Endothelial cell of umbilical vein (primary cell): ENCODE measurements around the gene ITGA5. TPM values are rescaled to one million over a fixed set of nuclear protein-coding genes. Genes with fewer than 3 reads are reported as not detected.

Experiments used
- BruUV-seq: library from RNA; stranded (reverse); fragments of 400-500 nt; replicated peaks from 2 replicates; lab custom pipeline; 2021; lab: Mats Ljungman, UMichigan
- CTCF ChIA-PET: fragments of 300-600, 350-600 bp; sonication (Branson Sonifier 250); formaldehyde crosslinking; loops from one replicate; lab custom pipeline; 2021; ENCODE audit warnings: antibody characterized with exemption, inconsistent platforms; lab: Charles Lee
- POLR2A ChIA-PET: fragments of 300-600, 350-600 bp; sonication (Branson Sonifier 250); formaldehyde crosslinking; loops from one replicate; lab custom pipeline; 2021; ENCODE audit warnings: antibody characterized with exemption, inconsistent platforms; lab: Charles Lee
- DNase-seq: peaks from one replicate; pipeline ENCODE4 v3.0.0-alpha.2; 2011; ENCODE audit warnings: low read depth, low spot score
- FAIRE-seq: peaks from 2 replicates; lab custom pipeline; 2011; peaks lifted over from hg19 to GRCh38; lab: Jason Lieb, UNC
- H2AFZ ChIP-seq: 2 replicates; pipeline ENCODE4 v1.6.0; 2012; ENCODE audit warnings: low read depth, low read length, control low read depth, inconsistent platforms
- H3K27ac ChIP-seq: 2 replicates; pipeline ENCODE4 v1.5.1; 2011; ENCODE audit warnings: low read depth, mild to moderate bottlenecking, control low read depth, low read length, moderate library complexity; ENCODE audit not compliant: insufficient read depth
- H3K27me3 ChIP-seq, 2 experiments: 2 replicates each; pipeline versions ENCODE4 v1.6.0 to v1.6.1; 2011; ENCODE audit warnings: low read length in 2 of 2, mixed read lengths in 1 of 2; ENCODE audit not compliant: control insufficient read depth in 2 of 2, insufficient read depth in 2 of 2
- H3K36me3 ChIP-seq, 2 experiments: 2 replicates in 1 of 2; 3 replicates in 1 of 2; pipeline ENCODE4 v1.5.1; 2011; ENCODE audit warnings: low read length in 2 of 2, mild to moderate bottlenecking in 1 of 2, moderate library complexity in 1 of 2; ENCODE audit not compliant: control insufficient read depth in 2 of 2, insufficient read depth in 2 of 2; ENCODE audit errors: extremely low read depth in 1 of 2
- H3K4me1 ChIP-seq: 3 replicates; pipeline ENCODE4 v1.5.1; 2011; ENCODE audit warnings: mild to moderate bottlenecking, low read length; ENCODE audit not compliant: control insufficient read depth, insufficient read depth; ENCODE audit errors: extremely low read depth
- H3K4me2 ChIP-seq: 2 replicates; pipeline ENCODE4 v1.6.1; 2011; ENCODE audit warnings: low read length, control low read depth, mixed read lengths; ENCODE audit not compliant: insufficient read depth
- H3K4me3 ChIP-seq, 3 experiments: fragments of 200-600 bp in 1 of 3; sonication (generic), shearing (Covaris generic) in 1 of 3; replicated peaks in 1 of 3; 2 replicates each; pipeline ENCODE4 v1.5.1; 2011 to 2016; ENCODE audit warnings: control low read depth in 3 of 3, low read length in 3 of 3, mild to moderate bottlenecking in 2 of 3, inconsistent platforms in 1 of 3, low read depth in 1 of 3, moderate library complexity in 1 of 3; ENCODE audit not compliant: insufficient read depth in 1 of 3
- H3K79me2 ChIP-seq: 2 replicates; pipeline ENCODE4 v1.6.0; 2012; ENCODE audit warnings: low read length, inconsistent platforms; ENCODE audit not compliant: control insufficient read depth, insufficient read depth
- H3K9ac ChIP-seq: replicated peaks from 2 replicates; pipeline ENCODE3; 2011; ENCODE audit warnings: low read length, control low read depth; ENCODE audit not compliant: insufficient read depth; ENCODE audit errors: extremely low read depth
- H3K9me1 ChIP-seq: replicated peaks from 3 replicates; pipeline ENCODE4 v1.6.0; 2011; ENCODE audit warnings: mild to moderate bottlenecking, low read length; ENCODE audit not compliant: control insufficient read depth, insufficient read depth; ENCODE audit errors: extremely low read depth
- H3K9me3 ChIP-seq: replicated peaks from 2 replicates; pipeline ENCODE4 v1.5.1; 2012; ENCODE audit warnings: low read length, inconsistent platforms; ENCODE audit not compliant: control insufficient read depth, insufficient read depth
- H4K20me1 ChIP-seq: replicated peaks from 2 replicates; pipeline ENCODE3; 2011; ENCODE audit warnings: mild to moderate bottlenecking, low read length; ENCODE audit not compliant: control insufficient read depth, insufficient read depth; ENCODE audit errors: extremely low read depth
- EZH2 ChIP-seq: IDR thresholded peaks from 2 replicates; pipeline ENCODE4 v1.6.1; 2012; ENCODE audit warnings: borderline replicate concordance, low read depth, mild to moderate bottlenecking, moderate library complexity, low read length, inconsistent platforms; ENCODE audit not compliant: severe bottlenecking
- FOS ChIP-seq: IDR thresholded peaks from 2 replicates; pipeline ENCODE4 v1.6.1; 2011; ENCODE audit warnings: mild to moderate bottlenecking, low read length, moderate library complexity, borderline replicate concordance; ENCODE audit not compliant: insufficient read depth
- GATA2 ChIP-seq: IDR thresholded peaks from 2 replicates; pipeline ENCODE4 v1.7.0; 2011; ENCODE audit warnings: low read depth, mild to moderate bottlenecking, moderate library complexity, mixed read lengths, low read length; ENCODE audit not compliant: insufficient read length, insufficient read depth
- JUN ChIP-seq: IDR thresholded peaks from 2 replicates; pipeline ENCODE4 v1.6.1; 2011; ENCODE audit warnings: borderline replicate concordance, low read depth; ENCODE audit not compliant: insufficient read length, insufficient read depth
- MYC ChIP-seq: IDR thresholded peaks from one replicate; pipeline ENCODE4 v1.6.1; 2011; ENCODE audit warnings: mild to moderate bottlenecking, low read depth, low read length
- POLR2A ChIP-seq: IDR thresholded peaks from 2 replicates; pipeline ENCODE4 v1.6.1; 2012; ENCODE audit warnings: low read depth, mild to moderate bottlenecking, control low read depth, low read length
- POLR2AphosphoS5 ChIP-seq: IDR thresholded peaks from 2 replicates; pipeline ENCODE4 v1.6.1; 2012; ENCODE audit warnings: low read depth, mild to moderate bottlenecking, control low read depth, low read length, moderate library complexity; ENCODE audit not compliant: insufficient read depth
- dilution Hi-C: fragments of 300-500 bp; cut with MboI; formaldehyde crosslinking; loops from one replicate; pipeline ENCODE4 v1.15.0; 2019; ENCODE audit warnings: low sequenced_read_pairs; ENCODE audit not compliant: extremely low pct_ligation_motif_present
- intact Hi-C: fragments of 100-400 bp; cut with micrococcal nuclease; formaldehyde crosslinking; loops from one replicate; pipeline ENCODE4 v1.10.0; 2022
- polyA plus RNA-seq, 4 experiments: library from polyadenylated mRNA; depleted of rRNA in 3 of 4; stranded (reverse) in 3 of 4; unstranded in 1 of 4; fragments of >200 nt; gene quantifications; 2 replicates each; pipeline versions ENCODE4 v1.2.1 to v1.2.3, GENCODE V29; 2011 to 2012; ENCODE audit warnings: missing spikeins in 1 of 4
- total RNA-seq: library from RNA; stranded (reverse); gene quantifications from 2 replicates; pipeline ENCODE4 v1.2.3, GENCODE V29; 2021
- TF ChIP-seq, protein P1 (sequence below): IDR thresholded peaks from 2 replicates; pipeline ENCODE4 v1.6.1; 2011; ENCODE audit not compliant: insufficient read depth, insufficient read length
- TF ChIP-seq, protein P2 (sequence below), 2 donors: IDR thresholded peaks; 1 replicate in 1 of 2; 2 replicates in 1 of 2; pipeline ENCODE4 v1.5.1; 2011; ENCODE audit warnings: low read length in 2 of 2, mild to moderate bottlenecking in 2 of 2, moderate library complexity in 2 of 2, control low read depth in 1 of 2, inconsistent platforms in 1 of 2, low read depth in 1 of 2; ENCODE audit not compliant: insufficient read depth in 1 of 2; ENCODE audit errors: extremely low read depth in 1 of 2

The ITGA5 gene
- total and polyA plus RNA-seq, 2 donors (not counting 3 experiments of a cell fraction or from before 2014, with no cell fraction given), result 657 to 938 TPM

DNA sequence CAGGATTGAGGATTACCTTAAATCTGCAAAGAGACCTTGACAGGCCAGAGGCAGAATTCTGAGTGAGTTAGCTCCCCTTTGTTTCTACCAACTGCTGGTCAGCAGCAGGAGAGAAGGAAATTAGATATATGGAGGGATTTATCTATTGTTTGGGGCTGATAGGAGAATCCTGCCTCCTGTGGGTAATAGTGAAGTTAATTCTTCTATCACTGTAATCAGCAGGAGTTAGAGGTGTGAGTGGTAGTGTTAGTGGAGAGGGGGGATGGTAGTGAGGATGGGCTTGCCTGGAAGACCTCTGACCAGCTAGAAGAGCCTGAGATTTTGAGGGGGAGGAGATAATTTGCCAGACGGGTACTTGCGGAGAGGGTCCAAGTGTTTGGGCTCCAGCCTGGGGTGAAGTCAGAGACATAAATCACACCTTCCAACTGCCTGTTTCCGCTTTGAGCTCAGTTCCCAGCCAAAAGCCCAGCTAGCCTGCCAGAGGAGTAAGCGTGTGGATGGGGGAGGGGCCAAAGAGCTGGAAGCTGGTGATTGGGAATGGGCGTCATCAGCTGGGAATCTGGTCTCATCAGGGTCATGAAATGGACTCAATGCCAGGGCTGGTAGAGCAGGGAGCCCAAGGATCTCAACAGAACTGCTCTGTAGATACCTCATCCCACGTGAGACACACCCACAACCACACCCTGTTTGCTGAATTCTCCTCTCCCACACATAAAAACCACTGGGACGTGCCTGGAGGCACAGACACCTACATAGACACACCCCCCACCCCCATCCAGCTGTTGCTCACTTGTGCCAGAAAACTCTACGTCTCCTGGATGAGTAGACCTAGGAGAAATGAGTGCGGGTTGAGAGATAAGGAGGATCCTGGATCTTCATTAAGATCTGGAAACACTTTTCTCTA, 13.1 kb upstream of the ITGA5 start:
- CTCF ChIA-PET, result interaction anchor here (0.8 to 5.3 kb wide), 10 partner anchors 9 to 107 kb away, joined by 3 to 136 read pairs (median 7); partner anchors contain the start of genes COPZ1 and ITGA5
- H3K9me3 ChIP-seq, result no peaks in the 10 kb centered on the region
- POLR2A ChIA-PET, result interaction anchor here (0.7 to 4.1 kb wide), 7 partner anchors 11 to 212 kb away, joined by 3 to 60 read pairs (median 5); no protein-coding TSS in a partner anchor
- dilution Hi-C loops (no loop called here), intact Hi-C loops (loop anchor here (1.0 to 5.0 kb wide), 3 partner anchors 13 to 150 kb away; partner anchors contain the start of genes CBX5, HNRNPA1 and ITGA5)
- peak overlapping the region; percentile 91 for H3K27ac ChIP-seq
- H2AFZ ChIP-seq, result no peak overlapping the region
- no peaks in the 10 kb centered on the region for H3K36me3 ChIP-seq
- peaks cover 59% of the 10 kb centered on the region for H3K4me1 ChIP-seq
- FAIRE-seq, result peak; percentile 95
- no peaks in the 10 kb centered on the region for H3K27me3 ChIP-seq
- H4K20me1 ChIP-seq, result no peaks in the 10 kb centered on the region
- H3K4me2 ChIP-seq, result peak overlapping the region; percentile 80
- DNase-seq, result peak; percentile 97
- TF ChIP-seq GATA2 (peak; percentile 23), MYC (peak; percentile 2), POLR2A (no peak), EZH2 (no peak), POLR2AphosphoS5 (peak; percentile 71), FOS (peak; percentile 38), JUN (peak; percentile 56)
- TF ChIP-seq, protein P1, sequence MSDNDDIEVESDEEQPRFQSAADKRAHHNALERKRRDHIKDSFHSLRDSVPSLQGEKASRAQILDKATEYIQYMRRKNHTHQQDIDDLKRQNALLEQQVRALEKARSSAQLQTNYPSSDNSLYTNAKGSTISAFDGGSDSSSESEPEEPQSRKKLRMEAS, result no peak
- TF ChIP-seq, protein P2, sequence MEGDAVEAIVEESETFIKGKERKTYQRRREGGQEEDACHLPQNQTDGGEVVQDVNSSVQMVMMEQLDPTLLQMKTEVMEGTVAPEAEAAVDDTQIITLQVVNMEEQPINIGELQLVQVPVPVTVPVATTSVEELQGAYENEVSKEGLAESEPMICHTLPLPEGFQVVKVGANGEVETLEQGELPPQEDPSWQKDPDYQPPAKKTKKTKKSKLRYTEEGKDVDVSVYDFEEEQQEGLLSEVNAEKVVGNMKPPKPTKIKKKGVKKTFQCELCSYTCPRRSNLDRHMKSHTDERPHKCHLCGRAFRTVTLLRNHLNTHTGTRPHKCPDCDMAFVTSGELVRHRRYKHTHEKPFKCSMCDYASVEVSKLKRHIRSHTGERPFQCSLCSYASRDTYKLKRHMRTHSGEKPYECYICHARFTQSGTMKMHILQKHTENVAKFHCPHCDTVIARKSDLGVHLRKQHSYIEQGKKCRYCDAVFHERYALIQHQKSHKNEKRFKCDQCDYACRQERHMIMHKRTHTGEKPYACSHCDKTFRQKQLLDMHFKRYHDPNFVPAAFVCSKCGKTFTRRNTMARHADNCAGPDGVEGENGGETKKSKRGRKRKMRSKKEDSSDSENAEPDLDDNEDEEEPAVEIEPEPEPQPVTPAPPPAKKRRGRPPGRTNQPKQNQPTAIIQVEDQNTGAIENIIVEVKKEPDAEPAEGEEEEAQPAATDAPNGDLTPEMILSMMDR (IDR thresholded peaks at IDR 0.05; ENCODE audit: extremely low read depth in 1 of 2, insufficient read depth in 1 of 2, low read depth in 1 of 2, low read length in 2 of 2), result no peak
- peaks cover 10% of the 10 kb centered on the region for H3K79me2 ChIP-seq
- H3K9me1 ChIP-seq, result no peaks in the 10 kb centered on the region
- TSS peak; percentile 10 for BruUV-seq
- peak overlapping the region; percentile 77 for H3K9ac ChIP-seq
- peak overlapping the region in 1 of 3 experiments; percentile 39 for H3K4me3 ChIP-seq
